GF-D8 (cell line): ENCODE data around the gene ANKS3.

Source experiments
- DNase-seq: peaks from one replicate; lab custom pipeline; 2025; lab: John Stamatoyannopoulos, UW

The ANKS3 gene

GRCh38 chr16:4667203-4667963, 66.7 kb downstream of the ANKS3 start:
- no peak for DNase-seq

- DNase-seq, result no peak
These were observed 67.4 kb downstream of the ANKS3 start for GRCh38 chr16:4666537-4667202.

- peak; percentile 76 for DNase-seq
These were observed 69.3 kb downstream of the ANKS3 start for GRCh38 chr16:4664538-4665418.

- peak; percentile 90 for DNase-seq
These were observed 70.2 kb downstream of the ANKS3 start for GRCh38 chr16:4663777-4664465.

GRCh38 chr16:4663465-4663776, 70.7 kb downstream of the ANKS3 start:
- DNase-seq, result no peak

- peak; percentile 65 for DNase-seq
These were observed 72.4 kb downstream of the ANKS3 start for GRCh38 chr16:4661661-4662060.

- no peak for DNase-seq
These were observed 73.5 kb downstream of the ANKS3 start for GRCh38 chr16:4660454-4661007.

GRCh38 chr16:4659363-4660353, 74.4 kb downstream of the ANKS3 start:
- DNase-seq, result no peak

GRCh38 chr16:4656695-4657686, 77.1 kb downstream of the ANKS3 start:
- DNase-seq, result no peak

GRCh38 chr16:4656221-4656620, 77.8 kb downstream of the ANKS3 start:
- no peak for DNase-seq

GRCh38 chr16:4655801-4656200, 78.3 kb downstream of the ANKS3 start:
- no peak for DNase-seq

GRCh38 chr16:4654964-4655590, 79.0 kb downstream of the ANKS3 start:
- no peak for DNase-seq

GRCh38 chr16:4654011-4654963, 79.8 kb downstream of the ANKS3 start:
- no peak for DNase-seq

GRCh38 chr16:4652561-4652960, 81.5 kb downstream of the ANKS3 start:
- no peak for DNase-seq

- DNase-seq, result peak; percentile 47
These were observed 82.2 kb downstream of the ANKS3 start for GRCh38 chr16:4651827-4652226.

GRCh38 chr16:4650443-4651074, 83.5 kb downstream of the ANKS3 start:
- peak; percentile 50 for DNase-seq

- no peak for DNase-seq
These were observed 84.2 kb downstream of the ANKS3 start for GRCh38 chr16:4649744-4650442.
